Endodermal cell (in vitro differentiated cells): ENCODE measurements around the gene GRIK3. TPM values are rescaled to one million over a fixed set of nuclear protein-coding genes. Genes with fewer than 3 reads are reported as not detected.

Experiments used
- DNase-seq: peaks from one replicate; pipeline ENCODE4 v3.0.0-alpha.2; 2017
- H3K27ac ChIP-seq: 2 replicates; pipeline ENCODE4 v1.5.1; 2013; ENCODE audit warnings: mild to moderate bottlenecking, low read depth, low read length, moderate library complexity
- H3K27me3 ChIP-seq: 2 replicates; pipeline ENCODE4 v1.6.1; 2013; ENCODE audit warnings: mild to moderate bottlenecking, low read length, moderate library complexity; ENCODE audit not compliant: insufficient read depth, control insufficient read depth, poor library complexity, severe bottlenecking
- H3K36me3 ChIP-seq: 2 replicates; pipeline ENCODE4 v1.7.0; 2013; ENCODE audit warnings: mild to moderate bottlenecking, low read length, moderate library complexity; ENCODE audit not compliant: control insufficient read depth, insufficient read depth
- H3K4me1 ChIP-seq: one replicate; pipeline ENCODE4 v1.7.0; 2013; ENCODE audit warnings: low read length; ENCODE audit not compliant: control insufficient read depth, insufficient read depth
- H3K4me3 ChIP-seq: 2 replicates; pipeline ENCODE4 v1.5.1; 2013; ENCODE audit warnings: mild to moderate bottlenecking, low read length, moderate library complexity
- H3K9ac ChIP-seq: 2 replicates; pipeline ENCODE4 v1.6.1; 2013; ENCODE audit warnings: mild to moderate bottlenecking, low read length, moderate library complexity; ENCODE audit not compliant: poor library complexity, severe bottlenecking; ENCODE audit errors: extremely low read depth
- H3K9me3 ChIP-seq: 2 replicates; pipeline ENCODE4 v1.6.1; 2013; ENCODE audit warnings: mild to moderate bottlenecking, low read length, moderate library complexity; ENCODE audit not compliant: control insufficient read depth
- H3K27ac Mint-ChIP-seq: 2 replicates; pipeline ENCODE4 v1.8.0; 2020; ENCODE audit warnings: mixed read lengths
- H3K27me3 Mint-ChIP-seq: 2 replicates; pipeline ENCODE4 v1.8.0; 2021; ENCODE audit warnings: mild to moderate bottlenecking, mixed read lengths; ENCODE audit not compliant: insufficient read depth
- H3K36me3 Mint-ChIP-seq: 2 replicates; pipeline ENCODE4 v1.8.0; 2020; ENCODE audit warnings: low read depth, mixed read lengths
- H3K4me1 Mint-ChIP-seq: 2 replicates; pipeline ENCODE4 v1.8.0; 2020; ENCODE audit warnings: mixed read lengths
- H3K4me3 Mint-ChIP-seq: 2 replicates; pipeline ENCODE4 v1.8.0; 2020; ENCODE audit warnings: mild to moderate bottlenecking, moderate library complexity, mixed read lengths
- H3K9me3 Mint-ChIP-seq: 2 replicates; pipeline ENCODE4 v1.8.0; 2020; ENCODE audit warnings: mild to moderate bottlenecking, mixed read lengths
- CTCF ChIP-seq: fragments of 200-600 bp; sonication (generic); conservative IDR thresholded peaks from 2 replicates; pipeline ENCODE4 v1.5.0; 2021; ENCODE audit warnings: antibody characterized with exemption, mild to moderate bottlenecking
- WGBS, 2 experiments: methylation state at CpG; one replicate each; pipeline versions ENCODE4 v1.1.5 to v1.1.7; 2013; ENCODE audit warnings: missing lambda C conversion rate in 2 of 2, mixed read lengths in 1 of 2; ENCODE audit not compliant: insufficient coverage in 1 of 2, insufficient read length in 1 of 2; 5-methylcytosine and 5-hydroxymethylcytosine counted together
- total RNA-seq, 2 donors: library from RNA; stranded (reverse); fragmentation: NEBNext Ultra II Directional in 1 of 2; extraction: Animal tissue kit (Norgen Biotek cat#: 25700) in 1 of 2; gene quantifications; 2 replicates in 1 of 2; 3 replicates in 1 of 2; pipeline ENCODE4 v1.2.1, GENCODE V29; 2021

The GRIK3 gene
- total RNA-seq, 2 donors from 2014 or later: 13.4 to 32.4 TPM

- Histone ChIP-seq H3K27me3 (no peaks in the 10 kb centered on the region), H3K27ac (no peak overlapping the region), H3K4me1 (no peaks in the 10 kb centered on the region), H3K9ac (no peak overlapping the region), H3K4me3 (no peak overlapping the region), H3K9me3 (no peaks in the 10 kb centered on the region), H3K36me3 (no peaks in the 10 kb centered on the region)
- Mint-ChIP-seq H3K36me3 (no peaks in the 10 kb centered on the region), H3K27me3 (no peaks in the 10 kb centered on the region), H3K27ac (no peak overlapping the region), H3K4me1 (peaks cover 13% of the 10 kb centered on the region), H3K9me3 (no peaks in the 10 kb centered on the region), H3K4me3 (no peak overlapping the region)
- no peak for DNase-seq
- WGBS, 2 experiments: 69 to 78% methylated on average over 4 to 7 of the region's 7 CpGs
- TF ChIP-seq CTCF: no peak
These were observed 83.0 kb downstream of the GRIK3 start for GRCh38 chr1:36951292-36951750.

- no peak overlapping the region for H3K27ac ChIP-seq
- Mint-ChIP-seq H3K27ac (no peak overlapping the region), H3K4me1 (peaks cover 13% of the 10 kb centered on the region), H3K4me3 (no peak overlapping the region), H3K9me3 (no peaks in the 10 kb centered on the region), H3K27me3 (peaks cover under 1% of the 10 kb centered on the region), H3K36me3 (no peaks in the 10 kb centered on the region)
- no peaks in the 10 kb centered on the region for H3K27me3 ChIP-seq
- DNase-seq: no peak
- H3K4me1 ChIP-seq: no peaks in the 10 kb centered on the region
- H3K4me3 ChIP-seq: no peak overlapping the region
- 90% methylated on average over 2 to 8 of the region's 8 CpGs for WGBS, 2 experiments
- no peaks in the 10 kb centered on the region for H3K9me3 ChIP-seq
- no peak overlapping the region for H3K9ac ChIP-seq
- no peak for TF ChIP-seq CTCF
- H3K36me3 ChIP-seq: no peaks in the 10 kb centered on the region
These were observed 83.6 kb downstream of the GRIK3 start for GRCh38 chr1:36950604-36951291.

- Mint-ChIP-seq H3K4me3 (no peak overlapping the region), H3K36me3 (no peaks in the 10 kb centered on the region), H3K27ac (no peak overlapping the region), H3K9me3 (no peaks in the 10 kb centered on the region), H3K4me1 (peaks cover 13% of the 10 kb centered on the region), H3K27me3 (peaks cover 14% of the 10 kb centered on the region)
- 95 to 100% methylated on average over 4 to 6 of the region's 6 CpGs for WGBS, 2 experiments
- Histone ChIP-seq H3K27me3 (no peaks in the 10 kb centered on the region), H3K4me1 (no peaks in the 10 kb centered on the region), H3K9ac (no peak overlapping the region), H3K36me3 (no peaks in the 10 kb centered on the region), H3K9me3 (no peaks in the 10 kb centered on the region), H3K4me3 (no peak overlapping the region), H3K27ac (no peak overlapping the region)
- TF ChIP-seq CTCF: no peak
- DNase-seq: no peak
These were observed 85.7 kb downstream of the GRIK3 start for GRCh38 chr1:36948606-36949005.
